HepG2 (cell line): ENCODE data around the gene KSR1. TPM values are rescaled to one million over a fixed set of nuclear protein-coding genes. Genes with fewer than 3 reads are reported as not detected.

Source experiments
- AGO2 ChIP-seq: fragments of 200-400 bp; formaldehyde crosslinking; optimal IDR thresholded peaks from 2 replicates; pipeline ENCODE3; 2017; ENCODE audit warnings: mild to moderate bottlenecking, low read depth, low read length, moderate library complexity
- ASH2L ChIP-seq: fragments of 300-600, 200-600 bp; sonication (generic); IDR thresholded peaks from 2 replicates; pipeline ENCODE4 v1.7.0; 2017; ENCODE audit warnings: low read depth, mild to moderate bottlenecking, moderate library complexity, mixed read lengths, low read length; ENCODE audit not compliant: insufficient read length
- BRCA1 ChIP-seq: sonication (generic); formaldehyde crosslinking; IDR thresholded peaks from 2 replicates; pipeline ENCODE4 v1.4.0; 2020; ENCODE audit warnings: missing genetic modification reagents
- FLYWCH1 ChIP-seq: sonication (generic); formaldehyde crosslinking; IDR thresholded peaks from 2 replicates; pipeline ENCODE4 v1.8.1; 2023; ENCODE audit warnings: mild to moderate bottlenecking, missing genetic modification reagents
- FOSL1 ChIP-seq: sonication (generic); formaldehyde crosslinking; IDR thresholded peaks from 2 replicates; pipeline ENCODE4 v1.9.0; 2021; ENCODE audit warnings: missing genetic modification reagents, borderline replicate concordance
- GPBP1L1 ChIP-seq: sonication (generic); formaldehyde crosslinking; IDR thresholded peaks from 2 replicates; pipeline ENCODE4 v1.5.0; 2020; ENCODE audit warnings: mild to moderate bottlenecking, missing genetic modification reagents
- GTF2F1 ChIP-seq: fragments of 150-350 bp; IDR thresholded peaks from 2 replicates; pipeline ENCODE4 v1.6.1; 2014; ENCODE audit warnings: low read length
- IKZF4 ChIP-seq: sonication (generic); formaldehyde crosslinking; IDR thresholded peaks from 2 replicates; pipeline ENCODE4 v1.5.1; 2020; ENCODE audit warnings: borderline replicate concordance, mild to moderate bottlenecking, low read depth, missing genetic modification reagents; ENCODE audit errors: not compliant biosample characterization
- KDM5A ChIP-seq: fragments of 200-600 bp; sonication (generic); IDR thresholded peaks from 2 replicates; pipeline ENCODE4 v1.7.0; 2018; ENCODE audit warnings: antibody characterized with exemption, mild to moderate bottlenecking, low read length, borderline replicate concordance
- MAFK ChIP-seq, 2 experiments: IDR thresholded peaks in 1 of 2; conservative IDR thresholded peaks in 1 of 2; 2 replicates each; pipeline ENCODE4 v1.6.1; 2011; ENCODE audit warnings: improper control_type of control experiment in 2 of 2, low read length in 2 of 2
- MBNL3 ChIP-seq: fragments of 250-450 bp; sonication (Bioruptor Pico); conservative IDR thresholded peaks from 2 replicates; pipeline ENCODE4 v1.8.0; 2022; ENCODE audit warnings: mild to moderate bottlenecking, inconsistent platforms
- NFIB ChIP-seq: sonication (generic); formaldehyde crosslinking; IDR thresholded peaks from 2 replicates; pipeline ENCODE4 v1.9.0; 2021; ENCODE audit warnings: missing genetic modification reagents, mild to moderate bottlenecking, borderline replicate concordance
- RCOR2 ChIP-seq: IDR thresholded peaks from 2 replicates; pipeline ENCODE4 v1.6.1; 2016; ENCODE audit warnings: missing biosample characterization, missing genetic modification reagents
- RFX5 ChIP-seq: IDR thresholded peaks from 2 replicates; pipeline ENCODE4 v1.6.1; 2011; ENCODE audit warnings: low read depth, low read length, improper control_type of control experiment
- SALL2 ChIP-seq: sonication (generic); formaldehyde crosslinking; IDR thresholded peaks from 2 replicates; pipeline ENCODE4 v1.8.1; 2023; ENCODE audit warnings: mild to moderate bottlenecking, missing genetic modification reagents, inconsistent platforms
- SMARCE1 ChIP-seq: fragments of 450-650 bp; IDR thresholded peaks from 2 replicates; pipeline ENCODE4 v1.6.1; 2017; ENCODE audit warnings: borderline replicate concordance
- TEAD3 ChIP-seq: optimal IDR thresholded peaks from 2 replicates; pipeline ENCODE3; 2016; ENCODE audit warnings: borderline replicate concordance
- ZNF138 ChIP-seq: sonication (generic); formaldehyde crosslinking; IDR thresholded peaks from 2 replicates; pipeline ENCODE4 v1.5.0; 2020; ENCODE audit warnings: mild to moderate bottlenecking, low read depth, missing genetic modification reagents
- ZNF292 ChIP-seq: sonication (generic); formaldehyde crosslinking; IDR thresholded peaks from 2 replicates; pipeline ENCODE4 v1.8.1; 2022; ENCODE audit warnings: mild to moderate bottlenecking, low read depth, missing genetic modification reagents, borderline replicate concordance
- ZNF350 ChIP-seq: sonication (generic); formaldehyde crosslinking; IDR thresholded peaks from 2 replicates; pipeline ENCODE4 v1.4.0; 2020; ENCODE audit warnings: mild to moderate bottlenecking, low read depth, missing genetic modification reagents, borderline replicate concordance
- ZNF503 ChIP-seq: sonication (generic); formaldehyde crosslinking; IDR thresholded peaks from 2 replicates; pipeline ENCODE4 v1.4.0; 2020; ENCODE audit warnings: missing genetic modification reagents
- ZNF510 ChIP-seq: sonication (generic); formaldehyde crosslinking; IDR thresholded peaks from 2 replicates; pipeline ENCODE4 v1.4.0; 2020; ENCODE audit warnings: low read depth, mild to moderate bottlenecking, missing genetic modification reagents
- ZNF513 ChIP-seq: sonication (generic); formaldehyde crosslinking; conservative IDR thresholded peaks from 2 replicates; pipeline ENCODE4 v1.5.0; 2020; ENCODE audit warnings: missing genetic modification reagents
- ZNF768 ChIP-seq: sonication (generic); formaldehyde crosslinking; IDR thresholded peaks from 2 replicates; pipeline ENCODE4 v1.4.0; 2020; ENCODE audit warnings: missing genetic modification reagents
- polyA plus RNA-seq, 8 experiments: library from polyadenylated mRNA; depleted of rRNA in 3 of 8; stranded (reverse) in 7 of 8; unstranded in 1 of 8; fragments of >200 nt; fragmentation: Illumina TruSeq in 4 of 8; extraction: Trizol in 4 of 8; gene quantifications; 2 replicates each; pipeline versions ENCODE4 v1.2.1 to v1.2.3, GENCODE V29; 2011 to 2016; ENCODE audit warnings: low read depth in 4 of 8, missing spikeins in 1 of 8, mixed read lengths in 1 of 8; ENCODE audit not compliant: insufficient read depth in 1 of 8
- total RNA-seq, 5 experiments: library from RNA; depleted of rRNA; stranded (reverse); fragments of >200 nt; fragmentation: Illumina TruSeq; extraction: Trizol; gene quantifications; 2 replicates each; pipeline ENCODE4 v1.2.3, GENCODE V29; 2016; ENCODE audit warnings: low read depth in 1 of 5

Gene KSR1
- total and polyA plus RNA-seq, 2 of the 13 experiments (the other 11 are each of a cell fraction or from before 2014, with no cell fraction given) = 10.1 to 16.6 TPM

GRCh38 chr17:27558842-27559505 lies 102.7 kb downstream of the KSR1 start (continued):
- TF ChIP-seq SALL2 (CRISPR knock-in tag) (0 out of 2 replicates have a peak, but pooled peaks have one; percentile 23), BRCA1 (no peak), FOSL1 (peak; percentile 10; the same call in 1 of the 2 replicates), ASH2L (peak; percentile 81), ZNF292 (CRISPR knock-in tag) (peak; percentile 93), ZNF138 (CRISPR knock-in tag) (no peak), MBNL3 (CRISPR knock-in tag) (no peak), GPBP1L1 (CRISPR knock-in tag) (no peak), ZNF503 (no peak), ZNF768 (CRISPR knock-in tag) (no peak), TEAD3 (CRISPR knock-in tag) (peak; percentile 60), ZNF350 (CRISPR knock-in tag) (no peak), AGO2 (no peak), ZNF510 (CRISPR knock-in tag) (no peak), RFX5 (no peak), IKZF4 (CRISPR knock-in tag) (no peak), SMARCE1 (no peak), ZNF513 (CRISPR knock-in tag) (no peak), NFIB (CRISPR knock-in tag) (no peak), RCOR2 (CRISPR knock-in tag) (no peak), KDM5A (no peak; the same call in 1 of the 2 replicates), FLYWCH1 (CRISPR knock-in tag) (no peak), MAFK (conservative IDR thresholded peaks at IDR 0.05 in 1 of 2, IDR thresholded peaks at IDR 0.05 in 1 of 2; ENCODE audit: low read length in 2 of 2) (no peak), GTF2F1 (no peak)
